ENCODE results near the gene IVNS1ABP. TPM values are rescaled to one million over a fixed set of nuclear protein-coding genes. Genes with fewer than 3 reads are reported as not detected.

The IVNS1ABP gene
- total and polyA plus RNA-seq, 2 experiments from 2014 or later = 74.4 to 116 TPM

DNA sequence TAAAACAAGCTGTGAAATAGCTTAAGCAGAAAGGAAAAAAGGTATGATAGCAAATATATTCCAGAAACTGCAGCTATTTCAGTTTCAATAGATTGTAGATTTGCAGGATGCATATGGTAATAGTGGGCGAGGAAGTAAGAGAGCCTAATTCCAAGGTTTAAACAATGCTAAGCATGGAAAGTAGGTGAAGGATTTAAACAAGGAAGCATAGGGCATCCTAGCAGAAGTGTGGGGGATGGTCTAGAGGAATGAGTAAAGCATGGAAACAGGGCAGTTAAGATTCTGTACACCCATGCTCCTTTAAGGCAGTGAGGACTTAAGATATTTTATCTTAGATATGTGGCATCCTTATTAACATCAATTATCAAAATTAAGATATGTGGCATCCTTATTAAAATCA, 2.6 kb downstream of the IVNS1ABP start:
- H3K4me1 ChIP-seq (ENCODE audit: insufficient read depth) = peaks cover 39% of the 10 kb centered on the region
- H4K20me1 ChIP-seq (ENCODE audit: insufficient read depth, poor library complexity, severe bottlenecking) = peaks cover 64% of the 10 kb centered on the region
- peak; percentile 20 for DNase-seq (ENCODE audit: low spot score)
- H2AFZ ChIP-seq = no peak overlapping the region
- no peaks in the 10 kb centered on the region for H3K27me3 ChIP-seq
- peak overlapping the region; percentile 84 for H3K4me3 ChIP-seq
- H3K9me2 ChIP-seq (replicated peaks; ENCODE audit: insufficient read depth) = no peaks in the 10 kb centered on the region
- H3K79me2 ChIP-seq = peaks cover 73% of the 10 kb centered on the region
- H3K36me3 ChIP-seq (replicated peaks; ENCODE audit: insufficient read depth, low read depth) = no peaks in the 10 kb centered on the region
- H3K27ac ChIP-seq = peak overlapping the region; percentile 99
- WGBS (ENCODE audit: low lambda C conversion rate, missing lambda C conversion rate) = 29% methylated on average over 1 of the region's 1 CpG
- no peak for TF ChIP-seq EZH2 (IDR thresholded peaks at IDR 0.05; ENCODE audit: borderline replicate concordance)
- TF ChIP-seq, protein P1, sequence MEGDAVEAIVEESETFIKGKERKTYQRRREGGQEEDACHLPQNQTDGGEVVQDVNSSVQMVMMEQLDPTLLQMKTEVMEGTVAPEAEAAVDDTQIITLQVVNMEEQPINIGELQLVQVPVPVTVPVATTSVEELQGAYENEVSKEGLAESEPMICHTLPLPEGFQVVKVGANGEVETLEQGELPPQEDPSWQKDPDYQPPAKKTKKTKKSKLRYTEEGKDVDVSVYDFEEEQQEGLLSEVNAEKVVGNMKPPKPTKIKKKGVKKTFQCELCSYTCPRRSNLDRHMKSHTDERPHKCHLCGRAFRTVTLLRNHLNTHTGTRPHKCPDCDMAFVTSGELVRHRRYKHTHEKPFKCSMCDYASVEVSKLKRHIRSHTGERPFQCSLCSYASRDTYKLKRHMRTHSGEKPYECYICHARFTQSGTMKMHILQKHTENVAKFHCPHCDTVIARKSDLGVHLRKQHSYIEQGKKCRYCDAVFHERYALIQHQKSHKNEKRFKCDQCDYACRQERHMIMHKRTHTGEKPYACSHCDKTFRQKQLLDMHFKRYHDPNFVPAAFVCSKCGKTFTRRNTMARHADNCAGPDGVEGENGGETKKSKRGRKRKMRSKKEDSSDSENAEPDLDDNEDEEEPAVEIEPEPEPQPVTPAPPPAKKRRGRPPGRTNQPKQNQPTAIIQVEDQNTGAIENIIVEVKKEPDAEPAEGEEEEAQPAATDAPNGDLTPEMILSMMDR (IDR thresholded peaks at IDR 0.05; ENCODE audit: poor library complexity) = no peak
- TF ChIP-seq EZH2phosphoT487 (IDR thresholded peaks at IDR 0.05; ENCODE audit: low read depth, severe bottlenecking, unreplicated experiment) = no peak
- H3K4me2 ChIP-seq = peak overlapping the region; percentile 83
- H3K9me3 ChIP-seq (ENCODE audit: low read depth) = no peaks in the 10 kb centered on the region

DNA sequence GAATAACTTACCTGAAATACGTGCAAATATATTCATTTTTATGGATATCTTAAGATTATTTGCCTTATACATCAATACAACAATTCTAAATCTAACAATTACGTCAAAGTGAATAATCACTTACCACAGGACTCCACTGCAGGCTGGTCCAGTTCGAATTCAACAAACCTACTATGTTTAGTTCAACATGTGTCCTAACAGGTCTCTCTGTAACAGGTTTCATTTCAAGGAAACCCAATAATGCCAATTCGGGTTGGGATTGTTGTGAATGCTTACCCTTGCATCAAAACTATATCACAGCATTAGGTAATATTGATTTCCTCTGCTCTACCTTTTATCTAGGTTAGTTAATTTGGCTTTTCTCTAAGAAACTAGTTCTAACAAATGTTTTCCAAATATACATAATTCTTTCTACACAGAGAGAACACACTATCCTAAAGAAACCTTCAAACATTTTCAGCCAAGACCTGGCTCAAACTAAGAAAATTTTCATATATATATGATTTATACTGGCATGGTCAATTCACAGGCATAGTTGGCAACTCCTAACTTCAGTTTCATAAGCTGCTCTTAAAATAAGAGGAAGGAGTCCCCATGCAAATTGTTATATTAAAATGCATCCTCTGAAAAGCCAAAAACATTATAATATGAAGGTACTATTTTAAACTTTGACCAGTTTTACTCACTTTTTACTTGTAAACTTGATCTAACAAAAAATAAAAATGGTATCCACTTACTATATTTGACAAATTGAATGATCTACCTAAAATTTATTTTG, 4.5 kb downstream of the IVNS1ABP start:
- Histone ChIP-seq H3K9me3 (ENCODE audit: low read depth) (no peaks in the 10 kb centered on the region), H3K4me1 (ENCODE audit: insufficient read depth) (peaks cover 29% of the 10 kb centered on the region), H3K4me2 (peak overlapping the region; percentile 83), H3K79me2 (peaks cover 90% of the 10 kb centered on the region), H3K9me2 (replicated peaks; ENCODE audit: insufficient read depth) (no peaks in the 10 kb centered on the region), H3K27ac (no peak overlapping the region), H3K27me3 (no peaks in the 10 kb centered on the region), H2AFZ (no peak overlapping the region), H4K20me1 (ENCODE audit: insufficient read depth, poor library complexity, severe bottlenecking) (peaks cover 66% of the 10 kb centered on the region), H3K36me3 (replicated peaks; ENCODE audit: insufficient read depth, low read depth) (no peaks in the 10 kb centered on the region), H3K4me3 (no peak overlapping the region)
- 71% methylated on average over 4 of the region's 4 CpGs for WGBS (ENCODE audit: low lambda C conversion rate, missing lambda C conversion rate)
- TF ChIP-seq EZH2phosphoT487 (IDR thresholded peaks at IDR 0.05; ENCODE audit: low read depth, severe bottlenecking, unreplicated experiment) (no peak), EZH2 (IDR thresholded peaks at IDR 0.05; ENCODE audit: borderline replicate concordance) (no peak)
- TF ChIP-seq, protein P1 (IDR thresholded peaks at IDR 0.05; ENCODE audit: poor library complexity) = no peak
- DNase-seq (ENCODE audit: low spot score) = no peak

DNA sequence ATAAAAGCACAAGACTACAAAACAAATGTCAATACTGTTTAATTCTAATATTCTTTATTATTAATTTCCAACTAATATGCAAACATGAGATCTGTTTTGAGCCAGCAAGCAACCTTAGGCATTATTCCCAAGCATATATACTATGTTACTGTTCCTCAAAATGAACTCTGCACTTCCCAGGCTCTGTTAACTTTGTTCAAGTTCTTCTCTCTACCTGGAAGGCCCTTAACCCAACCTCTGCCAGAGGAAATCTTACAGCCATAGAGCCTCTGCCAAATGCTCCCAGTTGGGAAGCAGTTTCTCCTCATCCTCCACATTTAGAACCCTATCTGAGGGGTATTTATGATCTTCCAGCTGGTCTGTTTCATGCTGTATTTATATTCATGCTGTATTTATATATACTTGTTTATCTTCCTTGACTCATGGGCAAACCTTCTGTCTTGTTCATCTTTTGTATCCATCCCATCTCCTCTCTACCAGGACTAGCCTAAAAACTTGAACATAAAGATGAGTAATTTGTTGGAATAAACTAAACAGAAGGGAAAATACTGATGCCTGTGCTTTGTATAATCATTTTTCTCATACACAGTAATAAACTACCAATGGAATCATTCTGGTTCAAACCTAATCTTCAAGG, 5.3 kb downstream of the IVNS1ABP start:
- Histone ChIP-seq H3K79me2 (peaks cover 95% of the 10 kb centered on the region), H3K27ac (no peak overlapping the region), H2AFZ (no peak overlapping the region), H3K9me3 (ENCODE audit: low read depth) (no peaks in the 10 kb centered on the region), H3K4me3 (no peak overlapping the region), H3K4me1 (ENCODE audit: insufficient read depth) (peaks cover 29% of the 10 kb centered on the region), H3K9me2 (replicated peaks; ENCODE audit: insufficient read depth) (no peaks in the 10 kb centered on the region), H4K20me1 (ENCODE audit: insufficient read depth, poor library complexity, severe bottlenecking) (peaks cover 66% of the 10 kb centered on the region), H3K27me3 (no peaks in the 10 kb centered on the region), H3K4me2 (peak overlapping the region; percentile 83), H3K36me3 (replicated peaks; ENCODE audit: insufficient read depth, low read depth) (no peaks in the 10 kb centered on the region)
- no peak for DNase-seq (ENCODE audit: low spot score)
- no peak for TF ChIP-seq EZH2phosphoT487 (IDR thresholded peaks at IDR 0.05; ENCODE audit: low read depth, severe bottlenecking, unreplicated experiment)
- TF ChIP-seq, protein P1 (IDR thresholded peaks at IDR 0.05; ENCODE audit: poor library complexity) = no peak
- TF ChIP-seq EZH2 (IDR thresholded peaks at IDR 0.05; ENCODE audit: borderline replicate concordance) = no peak

All from hepatocyte (in vitro differentiated cells).